Stimulated activated CD4-positive, alpha-beta T cell treated with anti-CD3 and anti-CD28 coated beads, Interleukin-4, amount 100 ng/mL, for 48 hours (primary cell): Measurements from ENCODE around the gene FGD5.

Source experiments
- DNase-seq, 2 donors: peaks; one replicate each; pipeline ENCODE4 v3.0.0-alpha.2; 2020; ENCODE audit warnings: low read depth in 2 of 2

FGD5 gene

DNA sequence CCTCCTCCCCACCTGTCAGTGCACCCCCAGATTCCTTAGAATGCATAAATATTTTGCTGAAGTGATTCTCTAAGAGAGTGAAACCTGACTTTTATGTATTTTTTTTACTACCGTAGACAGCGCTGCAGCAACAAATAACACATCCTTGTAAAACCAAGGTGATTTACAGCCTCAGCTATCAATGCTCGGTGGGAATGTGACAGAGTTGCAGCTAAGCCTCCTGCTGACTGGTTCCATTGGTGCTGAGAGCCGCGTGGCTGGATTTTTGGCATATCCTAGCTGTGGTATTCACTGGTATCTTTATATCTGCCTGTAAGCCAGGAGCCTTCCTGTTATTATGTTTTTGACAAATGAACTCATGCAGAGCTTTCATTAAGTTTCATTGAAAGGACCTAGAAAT, 11.0 kb downstream of the FGD5 start:
- no peak for DNase-seq

DNA sequence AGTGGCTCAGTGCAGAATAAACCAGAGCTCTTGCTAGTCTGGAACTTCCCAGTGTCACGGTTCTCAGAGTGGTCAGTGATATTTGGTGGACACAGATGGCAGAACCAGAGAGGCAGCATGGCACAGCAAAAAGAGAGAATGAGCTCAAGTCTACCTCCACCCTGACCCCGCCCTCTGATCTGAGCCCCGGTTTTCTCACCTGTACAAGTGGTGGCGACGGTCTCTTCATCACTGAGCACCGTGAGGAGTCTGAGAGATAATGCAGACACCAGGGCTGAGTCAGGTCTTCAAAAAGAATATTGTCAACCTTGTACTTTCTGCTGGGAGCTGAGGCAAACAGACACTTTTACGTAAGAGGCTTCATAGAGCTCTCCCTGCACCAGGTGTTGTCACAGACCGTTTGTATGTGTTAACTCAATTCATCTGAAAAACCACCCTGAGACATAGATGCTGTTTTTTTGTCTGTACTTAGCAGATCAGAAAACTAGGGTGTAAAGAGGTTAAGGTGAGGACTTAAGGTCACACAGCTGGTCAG, 13.2 kb downstream of the FGD5 start:
- no peak for DNase-seq

DNA sequence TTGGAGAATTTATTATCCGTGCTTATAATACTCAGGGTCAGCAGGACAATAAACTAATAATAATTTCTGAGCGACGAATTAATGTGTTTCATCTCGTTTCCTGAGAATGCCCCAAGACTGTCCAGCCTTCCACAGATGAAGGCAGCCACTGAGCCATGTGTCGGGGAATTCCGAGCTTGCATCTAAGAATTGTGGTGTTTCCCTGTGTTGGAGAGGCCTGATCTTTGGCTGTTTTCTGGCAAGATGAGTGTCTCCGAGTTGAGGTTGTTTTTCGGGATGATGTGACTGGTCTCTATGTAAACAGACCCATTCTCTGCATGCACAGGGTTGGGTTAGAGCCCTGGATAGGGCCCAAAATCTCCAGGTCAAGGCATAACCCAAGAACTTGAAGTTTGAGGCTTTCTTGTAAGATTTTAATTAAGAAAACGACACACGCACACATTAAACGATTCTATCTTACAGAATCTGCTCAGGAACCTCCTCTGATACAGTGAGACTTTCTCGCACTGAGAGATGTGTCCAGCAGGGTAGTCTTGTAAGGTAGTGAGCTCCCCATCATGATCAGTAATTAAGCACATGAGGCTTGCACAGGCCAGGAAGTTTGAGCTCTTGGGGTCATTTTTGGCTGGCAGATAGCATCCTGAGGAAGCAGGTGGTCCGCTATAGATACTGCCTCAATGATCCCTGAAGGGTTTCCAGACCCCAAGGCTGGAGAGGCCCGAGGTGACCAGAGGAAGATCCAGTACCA, 14.4 kb downstream of the FGD5 start:
- no peak for DNase-seq

DNA sequence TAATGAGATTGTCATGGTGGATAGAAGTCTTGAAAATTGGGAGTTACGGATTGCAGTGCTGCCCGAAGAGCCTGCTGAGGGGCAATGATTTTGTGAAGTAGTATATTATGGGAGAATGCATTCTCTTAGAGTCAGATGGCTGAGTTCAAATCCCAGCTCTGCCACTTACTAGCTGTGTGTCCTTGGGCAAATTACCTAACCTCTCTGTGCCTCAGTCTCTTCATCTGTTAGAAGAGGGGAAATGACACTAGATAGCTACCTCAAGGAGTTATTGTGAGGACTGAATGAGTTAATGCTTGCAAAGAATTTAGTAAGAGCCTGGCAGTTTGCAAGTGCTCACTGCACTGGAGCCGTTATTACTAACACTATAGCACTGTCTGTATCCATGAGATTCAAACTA, 15.4 kb downstream of the FGD5 start:
- no peak for DNase-seq

DNA sequence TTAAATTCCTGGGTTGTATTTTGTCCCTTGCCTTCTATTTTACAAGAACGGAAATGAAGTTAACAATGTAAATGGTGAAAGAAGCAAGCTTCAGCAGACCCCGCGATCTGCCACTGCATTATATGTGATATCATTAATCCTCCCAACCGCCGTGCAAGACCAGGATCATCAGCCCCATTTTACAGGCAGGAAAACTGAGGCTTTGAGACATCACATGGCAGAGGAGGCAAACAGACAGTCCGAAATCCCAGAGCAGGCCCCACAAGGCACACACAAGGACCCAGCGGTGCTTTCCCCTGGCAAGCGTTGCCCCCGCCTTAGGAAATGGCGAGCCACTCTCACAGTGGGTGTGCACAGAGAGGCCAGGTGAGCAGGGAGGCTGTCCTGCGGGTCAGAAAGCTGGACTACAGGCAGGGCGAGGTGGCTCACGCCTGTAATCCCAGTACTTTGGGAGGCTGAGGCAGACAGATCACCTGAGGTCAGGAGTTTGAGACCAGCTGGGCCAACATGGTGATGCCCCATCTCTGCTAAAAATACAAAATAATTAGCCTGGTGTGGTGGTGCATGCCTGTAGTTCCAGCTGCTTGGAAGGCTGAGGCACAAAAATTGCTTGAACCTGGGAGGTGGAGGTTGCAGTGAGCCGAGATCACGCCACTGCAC, 16.2 kb downstream of the FGD5 start:
- no peak for DNase-seq

DNA sequence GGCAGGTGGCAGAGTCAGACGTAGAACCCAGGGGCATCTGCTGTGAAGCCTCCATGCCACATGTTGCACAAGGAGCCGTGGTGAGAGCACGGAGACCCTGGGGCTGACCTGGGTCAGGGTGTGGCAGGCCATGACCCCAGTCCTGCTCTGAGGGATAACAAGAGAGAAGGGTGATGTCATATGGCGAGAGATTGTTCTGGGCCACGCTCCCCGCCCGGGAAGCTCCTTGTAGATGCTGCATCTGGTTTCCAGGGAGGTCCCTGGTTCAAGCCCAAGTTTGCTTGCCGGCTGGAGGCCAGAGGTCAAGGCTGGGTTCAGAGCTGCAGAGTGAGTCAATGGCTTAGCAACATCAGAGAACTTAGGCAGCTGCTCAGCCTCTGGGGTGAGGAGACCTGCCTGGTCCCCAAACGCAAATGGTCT, 17.3 kb downstream of the FGD5 start:
- no peak for DNase-seq

DNA sequence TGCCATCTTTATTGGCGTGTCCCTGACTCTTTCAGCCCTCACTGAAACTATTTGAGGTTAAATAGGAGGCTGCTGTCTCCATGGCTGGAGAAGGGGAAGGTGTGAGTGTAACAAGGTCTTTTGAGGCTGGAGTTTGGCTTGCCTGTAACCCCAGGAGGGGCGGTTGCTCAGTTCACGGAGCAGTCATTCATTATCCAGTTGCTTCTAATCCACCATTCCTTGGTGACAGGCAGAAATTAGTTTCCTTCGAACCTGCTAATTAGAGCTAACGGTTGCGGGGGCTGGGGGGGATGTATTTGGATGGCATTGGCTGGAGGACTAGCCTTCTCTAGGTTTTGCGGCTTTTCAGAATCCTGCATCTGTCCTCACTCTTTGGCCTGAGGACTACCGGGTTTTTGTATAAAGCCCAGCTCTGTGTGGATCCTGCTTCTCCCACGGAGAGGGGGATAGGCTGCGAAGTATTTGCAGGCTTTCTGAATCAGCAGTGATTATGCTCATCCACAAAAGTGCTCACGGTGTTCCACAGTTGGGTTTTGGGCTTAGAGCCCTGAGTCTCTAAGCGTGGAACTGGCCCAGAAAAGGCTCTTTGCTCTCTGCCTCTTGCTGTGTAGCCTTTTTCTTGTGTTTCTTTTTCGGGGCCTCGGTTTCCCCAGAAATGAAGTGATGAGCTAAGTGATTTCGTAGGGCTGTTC, 18.6 kb downstream of the FGD5 start:
- DNase-seq: no peak

DNA sequence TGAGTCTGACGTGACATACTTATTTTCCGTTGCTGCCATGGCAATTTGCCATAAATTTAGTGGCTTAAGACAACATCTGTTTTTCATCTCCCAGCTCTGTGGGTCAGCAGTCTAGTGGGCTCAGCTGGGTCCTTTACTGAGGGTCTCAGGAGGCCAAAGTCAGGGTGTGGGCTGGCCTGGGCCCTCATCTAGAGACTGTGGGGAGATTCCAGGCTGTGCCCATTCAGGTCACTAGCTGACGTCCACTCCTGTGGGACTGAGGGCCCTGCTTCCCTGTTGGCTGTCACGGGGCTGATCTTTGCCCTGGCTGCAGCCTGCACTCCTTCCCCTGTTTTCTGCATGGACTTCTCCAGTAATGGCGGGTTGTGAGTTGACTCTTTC, 19.1 kb downstream of the FGD5 start:
- DNase-seq: no peak

DNA sequence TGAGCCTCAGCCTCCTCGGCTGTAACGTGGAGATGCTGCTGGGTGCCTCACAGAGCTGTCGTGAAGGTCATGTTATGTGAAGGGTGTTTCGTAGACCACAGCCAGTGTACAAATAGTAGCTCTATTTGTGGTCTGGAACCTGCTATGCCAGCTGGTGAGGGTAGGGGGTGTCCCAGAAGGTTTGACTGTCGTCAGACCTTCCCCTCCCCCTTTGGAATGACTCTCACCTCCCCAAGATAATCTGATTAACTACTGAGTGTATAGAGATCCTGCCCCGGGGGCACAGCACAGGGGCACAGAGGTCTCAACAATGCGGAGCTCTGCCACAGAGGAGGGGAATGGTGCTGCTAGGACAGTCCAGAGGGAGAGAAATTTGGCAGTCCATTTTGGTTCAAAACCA, 20.5 kb downstream of the FGD5 start:
- DNase-seq: no peak

DNA sequence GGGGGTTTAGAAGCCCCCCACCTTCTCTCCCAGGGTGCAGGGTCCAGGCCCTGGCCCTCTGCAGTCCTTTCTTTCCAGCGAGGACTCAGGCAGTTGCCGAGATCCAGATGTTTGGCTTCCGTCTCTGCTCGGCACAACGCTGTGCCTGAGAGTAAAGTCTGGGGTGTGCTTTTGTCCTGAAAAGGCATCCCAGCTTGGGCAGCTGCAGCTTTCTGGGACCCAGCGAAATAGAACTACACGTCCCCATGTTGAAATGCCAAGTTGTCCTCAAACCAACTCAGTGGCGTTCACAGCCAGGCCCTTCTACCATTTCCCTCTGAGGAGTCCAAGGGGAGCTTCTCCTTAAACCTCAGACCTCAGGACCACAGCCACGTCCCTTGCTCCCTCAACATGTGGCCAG, 23.1 kb downstream of the FGD5 start:
- DNase-seq: no peak

DNA sequence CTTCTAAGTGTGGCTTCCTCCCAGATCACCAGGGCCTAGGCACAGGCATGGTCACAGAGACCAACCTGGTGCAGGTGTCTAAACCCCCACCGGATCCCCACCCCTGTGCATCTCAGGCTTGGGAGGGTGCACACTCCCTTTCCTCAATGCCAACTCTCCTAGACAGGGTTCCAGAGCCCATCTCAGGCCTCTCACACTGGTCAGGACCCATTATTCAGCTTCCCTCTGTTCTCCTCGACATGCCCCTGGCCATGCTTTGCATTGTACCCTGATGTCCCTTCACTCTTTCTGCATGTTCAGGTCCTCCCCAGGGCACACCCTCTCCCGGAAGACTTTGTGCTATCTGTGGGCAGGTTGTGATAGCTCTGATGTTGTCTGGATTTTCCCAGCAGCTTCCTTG, 23.5 kb downstream of the FGD5 start:
- DNase-seq: no peak

DNA sequence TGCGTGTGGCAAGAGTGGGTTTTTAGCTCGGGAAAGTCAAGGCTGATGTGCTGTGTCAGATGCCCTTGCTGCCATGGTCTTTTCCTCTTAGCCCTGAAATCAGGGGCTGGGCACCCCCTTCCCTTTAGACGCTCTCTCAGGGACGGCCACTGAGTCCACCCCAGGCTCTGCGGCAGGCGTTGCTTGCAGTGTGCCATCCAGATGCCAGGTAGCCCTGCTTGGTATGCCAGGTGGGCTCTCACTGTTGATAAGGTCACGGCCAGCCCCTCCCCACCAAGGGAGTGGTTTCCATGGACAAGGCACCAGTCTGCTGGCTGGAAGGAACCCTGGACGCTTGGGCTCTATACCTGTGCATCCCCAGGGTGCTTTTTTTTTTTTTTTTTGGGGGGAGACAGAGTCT, 24.6 kb downstream of the FGD5 start:
- no peak for DNase-seq

DNA sequence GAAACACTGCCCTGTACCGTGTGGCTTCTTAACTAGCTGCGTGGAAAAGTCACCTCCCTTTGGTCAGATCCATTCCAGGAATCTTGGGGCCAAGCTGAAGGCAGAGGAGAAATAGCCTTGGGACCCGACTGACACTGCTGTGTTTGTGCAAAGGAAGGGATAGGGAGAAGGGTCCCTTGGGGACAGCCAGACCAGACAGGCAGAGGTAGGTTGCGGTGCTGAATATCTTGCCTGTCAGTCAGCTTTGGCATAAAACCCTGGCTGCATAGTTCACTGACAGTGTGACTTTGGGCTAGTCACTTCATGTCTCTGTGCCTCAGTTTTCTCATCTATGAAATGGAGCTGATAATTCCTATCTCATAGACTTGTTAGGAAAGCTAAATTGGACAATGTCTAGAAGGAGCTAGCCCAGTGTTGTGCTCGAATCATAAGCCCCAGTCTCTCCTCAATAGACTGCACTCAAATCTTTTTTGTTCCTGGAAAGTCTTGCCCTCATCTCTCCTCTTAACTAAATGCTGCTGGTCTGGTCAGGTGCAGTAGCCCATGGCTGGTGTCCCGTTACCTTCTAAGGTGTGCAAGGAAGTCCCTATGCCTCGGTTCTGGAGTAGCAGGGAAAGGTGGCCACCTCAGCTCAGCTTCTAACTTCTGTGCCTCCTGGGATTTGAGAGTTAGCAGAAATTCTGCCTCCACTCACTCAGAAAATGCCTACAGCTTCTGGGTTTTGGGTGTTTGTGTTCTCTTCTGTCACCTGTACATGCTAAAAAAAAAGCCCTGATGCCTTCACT, 25.8 kb downstream of the FGD5 start:
- no peak for DNase-seq

DNA sequence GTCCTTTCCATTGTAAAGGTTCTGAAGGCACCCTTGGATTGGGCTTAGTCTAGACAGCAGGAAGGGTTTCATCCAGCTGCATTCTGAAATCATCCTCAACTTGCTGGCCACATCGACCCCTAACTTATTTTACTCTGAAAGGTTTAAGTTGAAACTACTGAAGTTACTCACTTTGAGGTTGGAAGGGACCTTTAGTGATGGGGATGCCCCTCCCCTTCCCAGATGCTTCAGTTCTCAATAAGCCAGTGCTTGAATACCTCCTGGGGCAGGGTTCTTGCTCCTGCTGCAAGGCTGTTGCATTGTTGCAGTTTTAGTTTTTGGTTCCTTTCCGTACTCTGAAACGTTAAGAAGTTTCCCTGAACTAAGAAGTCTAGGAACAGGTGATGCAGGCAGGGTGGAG, 26.4 kb downstream of the FGD5 start:
- DNase-seq: no peak

DNA sequence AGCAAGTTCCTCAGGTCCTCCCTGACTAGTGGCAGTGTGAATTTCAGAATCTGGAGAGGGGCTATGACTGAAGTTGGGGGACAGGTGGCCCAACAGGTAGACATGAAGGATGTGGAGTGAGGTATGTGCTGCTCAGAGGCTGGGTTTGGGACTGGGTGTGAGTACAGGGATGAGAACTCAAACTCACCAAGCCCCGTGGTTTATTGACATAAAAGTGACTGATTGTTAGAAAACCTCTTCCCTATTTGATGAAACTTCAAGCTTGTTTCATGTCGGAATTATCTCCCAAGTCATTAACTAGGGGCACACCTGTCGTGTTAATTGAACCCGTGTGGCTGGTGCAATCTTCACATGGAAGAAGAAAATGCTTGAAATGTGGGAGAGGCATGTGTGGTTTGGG, 27.1 kb downstream of the FGD5 start:
- DNase-seq: no peak

DNA sequence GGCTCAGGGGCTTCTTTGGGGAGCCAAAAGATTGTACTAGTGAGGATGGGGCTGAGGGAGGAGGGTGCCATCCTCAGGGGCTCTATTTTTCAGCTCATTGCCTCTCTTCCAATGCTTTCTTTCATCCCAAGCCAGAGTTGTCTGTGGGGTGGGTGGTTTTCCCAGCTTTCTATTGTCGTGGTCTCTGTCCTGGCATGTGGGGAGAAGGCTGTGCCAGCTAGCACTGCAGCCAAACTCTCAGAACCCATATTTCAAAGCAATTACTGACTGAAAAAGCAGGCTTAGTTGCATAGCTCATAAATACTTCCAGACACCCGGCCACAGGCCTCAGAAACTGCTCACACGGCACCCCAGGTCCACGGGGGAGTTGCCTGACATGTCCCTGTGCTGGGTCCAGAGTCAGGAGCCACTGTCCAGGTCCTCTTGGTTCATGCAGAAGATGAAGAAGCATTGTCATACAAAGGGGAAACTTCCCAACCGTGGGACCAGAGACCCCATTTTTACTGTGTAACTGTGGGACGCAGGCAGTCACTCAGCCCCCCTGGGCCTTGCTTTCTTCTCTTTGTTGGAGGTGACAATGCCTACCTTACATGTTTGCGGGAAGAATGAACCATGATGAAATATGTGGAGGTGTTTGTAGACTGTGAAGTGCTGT, 27.6 kb downstream of the FGD5 start:
- DNase-seq: no peak

DNA sequence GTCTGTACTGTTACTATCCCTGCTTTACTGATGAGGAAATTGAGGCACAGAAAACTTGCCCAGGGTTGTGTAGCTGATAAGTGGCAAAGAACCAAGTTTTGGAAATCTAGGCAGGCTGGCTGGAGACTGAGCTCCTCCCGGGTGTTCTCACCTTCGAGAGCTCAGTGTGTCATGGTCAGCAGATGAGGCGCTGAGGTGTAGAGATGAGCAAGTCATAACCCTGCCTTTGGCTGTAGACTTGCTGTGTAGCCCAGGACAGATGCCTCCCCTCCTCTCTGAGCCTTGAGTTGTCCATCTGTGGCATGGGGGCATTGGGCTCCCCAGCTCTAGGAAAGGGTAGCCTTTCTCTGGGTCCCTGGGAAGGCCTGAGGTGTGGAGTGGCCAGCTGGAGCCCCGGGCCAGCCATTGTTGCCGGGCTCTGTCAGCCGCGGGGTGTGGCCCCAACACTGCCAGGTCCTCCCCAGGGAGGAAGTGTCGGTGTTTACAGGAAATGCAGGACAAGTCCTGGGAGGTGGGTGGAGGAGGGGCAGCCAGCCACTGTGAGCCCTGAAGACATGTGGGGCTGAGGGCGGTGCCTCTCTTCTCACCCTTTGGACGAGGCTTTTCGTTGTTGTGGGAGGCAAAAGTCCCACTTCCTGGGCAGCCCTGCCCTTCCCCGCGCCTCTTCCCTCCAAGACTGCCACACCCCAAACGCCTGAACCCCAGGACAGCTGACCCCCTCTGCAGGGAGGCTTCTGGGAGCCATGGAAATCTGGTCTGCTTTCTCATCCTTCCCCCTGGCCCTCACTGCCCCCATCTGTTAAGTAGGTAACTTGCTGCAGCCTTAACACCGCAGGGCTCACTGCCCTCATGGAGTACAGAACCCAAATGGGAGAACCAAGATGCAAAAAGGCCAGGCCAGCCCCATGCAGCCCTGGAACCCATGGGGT, 29.1 kb downstream of the FGD5 start:
- DNase-seq: no peak

DNA sequence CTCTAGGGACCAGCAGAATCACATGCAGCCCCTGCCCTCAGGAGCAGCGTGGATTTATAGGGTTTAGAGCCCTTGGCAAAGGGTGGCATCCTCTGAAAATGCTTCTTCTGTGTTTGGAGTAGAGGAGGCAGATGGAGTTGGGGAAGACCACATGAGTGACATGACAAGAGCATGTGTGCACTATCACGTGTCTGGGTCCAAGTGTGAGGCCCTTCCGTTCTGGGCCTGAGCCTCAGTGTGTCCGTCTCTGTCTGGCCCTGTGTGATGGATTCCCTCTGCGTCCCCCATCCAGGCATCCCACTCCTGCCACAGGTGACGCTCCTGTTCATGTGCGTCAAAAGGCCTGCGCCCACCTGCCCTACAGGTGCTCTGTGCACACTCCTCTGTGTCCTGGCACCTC, 30.1 kb downstream of the FGD5 start:
- DNase-seq: no peak

DNA sequence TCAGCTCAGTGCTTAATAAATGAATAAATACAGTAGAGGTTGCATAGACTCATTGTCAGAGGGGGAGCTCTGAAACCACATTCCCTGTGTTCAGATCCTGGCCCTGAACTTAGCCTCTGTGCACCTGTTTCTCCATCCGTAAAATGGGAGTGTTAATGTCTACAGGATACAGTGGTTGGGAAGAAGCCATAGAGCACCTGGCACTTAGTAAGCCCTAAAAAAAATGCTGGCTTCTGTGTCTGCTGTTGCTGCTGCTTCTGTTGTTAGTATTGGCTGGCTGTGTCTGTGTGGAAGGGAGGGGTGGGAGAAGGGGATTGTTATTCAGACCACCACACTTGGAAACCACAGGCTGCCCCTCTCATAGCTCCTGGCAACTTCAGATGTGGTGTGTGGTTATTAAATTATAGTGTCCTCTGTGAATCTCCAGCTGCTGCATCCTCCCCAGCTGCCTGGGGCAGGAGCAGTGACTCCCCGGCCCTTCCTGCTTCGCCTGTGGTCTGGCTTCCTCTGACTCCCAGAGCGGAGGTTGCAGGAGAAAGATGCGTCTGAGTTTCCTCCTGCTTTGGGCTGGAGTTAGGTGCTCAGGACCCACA, 31.0 kb downstream of the FGD5 start:
- DNase-seq: no peak

DNA sequence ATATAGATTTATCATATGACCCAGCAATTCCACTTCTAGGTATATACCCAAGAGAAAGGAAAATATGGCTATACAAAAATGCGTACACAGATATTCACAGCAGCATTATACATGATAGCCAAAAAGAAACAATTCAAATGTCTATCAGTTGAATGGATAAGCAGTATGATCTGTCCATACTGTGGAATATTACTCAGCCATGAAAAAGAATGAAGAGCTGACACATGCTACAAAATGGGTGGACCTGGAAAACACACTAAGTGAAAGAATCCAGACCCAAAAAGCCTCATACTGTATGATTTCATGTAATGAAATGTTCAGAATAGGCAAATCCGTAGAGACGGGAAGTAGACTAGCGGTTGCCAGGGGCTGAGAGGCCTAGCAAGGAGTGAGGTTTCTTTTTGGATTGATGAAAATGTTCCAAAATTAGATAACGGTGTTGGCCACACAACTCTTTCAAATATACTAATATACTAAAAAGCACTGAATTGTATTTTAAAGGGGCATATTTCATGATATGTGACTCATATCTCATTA, 33.4 kb downstream of the FGD5 start:
- no peak for DNase-seq
